HepG2 (cell line): Measurements from ENCODE around the gene PJA2.

ENCODE experiments used
- ZNF737 ChIP-seq: sonication (generic); formaldehyde crosslinking; IDR thresholded peaks from 2 replicates; pipeline ENCODE4 v1.5.0; 2020; ENCODE audit warnings: missing genetic modification reagents, mild to moderate bottlenecking, borderline replicate concordance
- TF ChIP-seq, protein P1 (sequence below): sonication (generic); formaldehyde crosslinking; IDR thresholded peaks from 2 replicates; pipeline ENCODE4 v1.9.0; 2021; ENCODE audit warnings: missing genetic modification reagents, borderline replicate concordance
- TF ChIP-seq, protein P2 (sequence below): sonication (generic); formaldehyde crosslinking; IDR thresholded peaks from 2 replicates; pipeline ENCODE4 v1.5.0; 2020; ENCODE audit warnings: mild to moderate bottlenecking, missing genetic modification reagents, moderate library complexity

DNA sequence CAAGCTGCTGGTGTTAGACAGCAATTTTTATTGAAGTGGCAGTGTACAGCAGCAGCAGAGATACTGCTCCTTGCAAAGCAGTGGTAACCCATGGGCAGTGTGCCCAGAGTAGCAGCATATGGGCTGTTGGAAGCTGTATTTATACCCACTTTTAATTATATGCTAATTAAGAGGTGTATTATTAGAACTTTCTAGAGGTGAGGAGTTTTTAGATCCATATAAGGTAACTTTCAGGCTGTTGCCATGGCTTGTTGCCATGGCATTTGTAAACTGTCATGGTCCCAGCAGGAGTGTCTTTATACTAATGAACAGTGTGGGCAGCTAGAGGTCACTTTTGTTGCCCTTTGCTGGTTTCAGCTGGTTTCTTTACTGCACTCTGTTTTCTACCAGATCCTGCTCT lies 3.7 kb upstream of the PJA2 start:
- TF ChIP-seq, protein P1, sequence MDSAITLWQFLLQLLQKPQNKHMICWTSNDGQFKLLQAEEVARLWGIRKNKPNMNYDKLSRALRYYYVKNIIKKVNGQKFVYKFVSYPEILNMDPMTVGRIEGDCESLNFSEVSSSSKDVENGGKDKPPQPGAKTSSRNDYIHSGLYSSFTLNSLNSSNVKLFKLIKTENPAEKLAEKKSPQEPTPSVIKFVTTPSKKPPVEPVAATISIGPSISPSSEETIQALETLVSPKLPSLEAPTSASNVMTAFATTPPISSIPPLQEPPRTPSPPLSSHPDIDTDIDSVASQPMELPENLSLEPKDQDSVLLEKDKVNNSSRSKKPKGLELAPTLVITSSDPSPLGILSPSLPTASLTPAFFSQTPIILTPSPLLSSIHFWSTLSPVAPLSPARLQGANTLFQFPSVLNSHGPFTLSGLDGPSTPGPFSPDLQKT (CRISPR knock-in tag): no peak
- TF ChIP-seq, protein P2, sequence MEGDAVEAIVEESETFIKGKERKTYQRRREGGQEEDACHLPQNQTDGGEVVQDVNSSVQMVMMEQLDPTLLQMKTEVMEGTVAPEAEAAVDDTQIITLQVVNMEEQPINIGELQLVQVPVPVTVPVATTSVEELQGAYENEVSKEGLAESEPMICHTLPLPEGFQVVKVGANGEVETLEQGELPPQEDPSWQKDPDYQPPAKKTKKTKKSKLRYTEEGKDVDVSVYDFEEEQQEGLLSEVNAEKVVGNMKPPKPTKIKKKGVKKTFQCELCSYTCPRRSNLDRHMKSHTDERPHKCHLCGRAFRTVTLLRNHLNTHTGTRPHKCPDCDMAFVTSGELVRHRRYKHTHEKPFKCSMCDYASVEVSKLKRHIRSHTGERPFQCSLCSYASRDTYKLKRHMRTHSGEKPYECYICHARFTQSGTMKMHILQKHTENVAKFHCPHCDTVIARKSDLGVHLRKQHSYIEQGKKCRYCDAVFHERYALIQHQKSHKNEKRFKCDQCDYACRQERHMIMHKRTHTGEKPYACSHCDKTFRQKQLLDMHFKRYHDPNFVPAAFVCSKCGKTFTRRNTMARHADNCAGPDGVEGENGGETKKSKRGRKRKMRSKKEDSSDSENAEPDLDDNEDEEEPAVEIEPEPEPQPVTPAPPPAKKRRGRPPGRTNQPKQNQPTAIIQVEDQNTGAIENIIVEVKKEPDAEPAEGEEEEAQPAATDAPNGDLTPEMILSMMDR (CRISPR knock-in tag): 0 out of 2 replicates have a peak, but pooled peaks have one; percentile 9
- TF ChIP-seq ZNF737 (CRISPR knock-in tag): no peak
